ENCODE measurements around the gene FBN2.

FBN2 gene

GRCh38 chr5:128237546-128237945, 300.5 kb downstream of the FBN2 start:
- no peak for DNase-seq

DNA sequence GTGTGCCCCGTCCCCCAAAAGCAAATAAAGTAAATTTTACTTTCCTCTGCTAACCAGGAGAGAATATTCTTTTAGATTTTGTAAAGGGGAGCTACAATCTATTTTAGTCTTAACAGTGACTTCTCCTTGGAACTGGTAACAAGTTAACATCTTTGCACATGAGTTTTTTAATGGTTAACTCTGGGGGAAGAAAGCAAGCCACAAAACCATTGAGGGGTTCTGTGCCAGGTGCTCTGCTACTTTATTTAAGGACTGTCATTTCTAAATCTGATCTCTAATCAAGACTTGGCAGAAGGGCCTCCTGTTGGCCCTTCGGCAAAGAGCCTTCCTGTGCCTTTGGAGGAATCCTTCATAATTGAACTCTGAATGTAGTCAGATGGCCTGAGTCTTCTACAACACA, 301.0 kb downstream of the FBN2 start:
- no peak for DNase-seq

- DNase-seq, result no peak
Observed at GRCh38 chr5:128236334-128236733, 301.7 kb downstream of the FBN2 start.

DNA sequence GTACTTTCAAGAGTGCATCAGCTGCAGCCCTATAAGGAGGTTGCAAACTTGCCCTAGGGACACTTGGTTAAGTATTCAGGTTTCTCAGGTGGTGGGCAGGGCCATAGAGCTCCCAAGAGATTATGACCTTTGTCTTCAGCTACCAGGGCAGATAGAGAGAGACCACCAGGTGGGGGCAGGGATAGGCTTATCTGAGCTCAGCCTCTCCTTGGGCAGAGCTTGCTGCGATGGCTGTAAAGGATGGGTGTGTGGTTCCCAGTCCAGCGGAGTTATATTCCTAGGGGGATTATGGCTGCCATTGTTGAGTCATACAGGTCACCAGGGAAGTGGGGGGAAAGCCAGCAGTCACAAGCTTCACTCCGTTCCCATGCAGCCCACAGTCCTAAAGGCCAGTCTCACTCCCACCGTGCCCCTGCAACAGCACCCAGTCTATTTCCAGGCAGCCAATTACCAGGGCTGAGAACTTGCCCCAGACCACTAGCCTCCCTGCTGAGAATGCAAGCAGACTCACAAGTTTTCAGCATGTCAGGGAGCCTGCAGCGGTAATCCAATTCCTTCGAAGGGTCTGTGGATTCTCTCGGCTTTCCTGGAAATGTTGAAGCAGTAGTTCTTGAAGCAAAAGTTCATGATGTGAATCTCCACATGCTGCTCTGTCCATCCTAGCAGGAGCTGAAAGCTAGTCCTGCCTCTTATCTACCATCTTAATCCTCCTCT, 303.0 kb downstream of the FBN2 start:
- DNase-seq, result no peak

- no peak for DNase-seq
Observed at GRCh38 chr5:128228521-128228920, 309.5 kb downstream of the FBN2 start.

DNA sequence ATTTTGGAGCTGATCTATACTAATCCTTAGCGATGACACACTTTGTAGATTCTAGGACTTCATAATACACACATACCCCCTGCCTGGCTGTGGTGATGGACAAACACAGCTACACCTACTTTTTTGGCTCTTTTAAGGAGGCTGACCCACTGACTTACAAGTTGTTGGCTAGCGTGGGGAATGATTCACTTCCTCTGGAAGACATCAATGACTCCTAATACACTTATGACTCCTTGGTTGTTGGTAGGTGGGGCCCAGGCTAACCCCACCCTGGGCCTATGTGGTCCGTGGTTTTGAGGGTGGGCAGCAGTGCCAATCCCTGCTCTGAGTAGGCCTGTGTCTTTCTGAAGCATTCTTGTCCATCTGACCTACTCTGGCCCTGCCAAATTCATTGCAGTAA, 310.0 kb downstream of the FBN2 start:
- DNase-seq, result no peak

DNA sequence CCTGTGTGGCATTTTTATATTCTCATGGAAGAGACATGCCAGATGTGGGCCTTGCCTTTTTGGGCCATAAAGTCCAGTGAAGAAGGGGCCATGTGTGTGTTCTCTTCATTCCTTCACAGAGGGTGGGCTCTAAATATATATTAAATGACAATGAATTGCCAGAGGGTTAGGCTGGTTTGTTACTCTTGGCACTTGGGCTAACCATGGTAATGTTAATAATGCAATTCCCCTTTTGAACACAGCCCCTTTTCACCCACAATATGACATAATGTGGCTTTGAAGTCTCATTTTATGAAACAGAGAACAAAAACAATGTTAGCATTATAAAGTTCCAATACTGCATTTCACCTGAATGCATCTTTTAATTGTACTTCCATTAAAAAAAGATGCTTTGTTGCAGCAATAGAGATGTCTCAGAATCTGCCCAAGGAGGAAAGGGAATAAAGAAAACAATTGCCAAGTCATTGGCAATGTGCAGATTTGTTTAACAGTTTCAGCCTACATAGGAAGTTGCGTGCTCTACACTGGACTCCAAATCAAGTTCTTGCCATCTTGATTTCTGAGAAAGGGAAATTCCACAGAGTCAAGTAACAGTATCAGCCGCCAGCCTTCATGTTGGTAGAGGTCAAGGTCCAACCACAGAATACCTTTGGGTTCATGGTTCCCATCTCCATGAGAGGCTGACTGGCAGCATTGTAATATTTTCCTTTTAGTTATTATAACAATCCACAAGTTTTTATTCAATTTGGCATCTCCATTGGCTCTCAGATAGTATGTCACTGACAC, 312.6 kb downstream of the FBN2 start:
- DNase-seq, result no peak

DNA sequence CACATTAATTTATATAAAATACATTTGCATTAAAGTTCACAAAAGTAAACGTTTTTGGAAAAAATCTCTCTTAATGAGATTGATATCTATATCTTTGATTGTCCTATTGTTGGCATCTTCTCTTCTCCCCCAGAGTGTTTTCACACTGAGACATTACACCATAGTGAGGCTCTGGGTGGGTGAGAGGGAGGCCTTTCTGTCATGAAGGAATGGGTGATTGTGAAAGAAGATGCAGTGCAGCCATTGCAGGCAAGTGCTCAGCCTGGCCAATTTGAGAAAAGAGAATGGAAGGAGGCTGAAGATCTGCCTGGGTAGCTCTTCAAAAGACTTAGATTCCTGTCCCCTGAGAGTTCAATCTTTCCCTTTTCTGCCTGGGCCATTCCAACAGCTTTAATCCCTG, 313.7 kb downstream of the FBN2 start:
- no peak for DNase-seq

GRCh38 chr5:128220841-128221240, 317.2 kb downstream of the FBN2 start:
- DNase-seq, result no peak

DNA sequence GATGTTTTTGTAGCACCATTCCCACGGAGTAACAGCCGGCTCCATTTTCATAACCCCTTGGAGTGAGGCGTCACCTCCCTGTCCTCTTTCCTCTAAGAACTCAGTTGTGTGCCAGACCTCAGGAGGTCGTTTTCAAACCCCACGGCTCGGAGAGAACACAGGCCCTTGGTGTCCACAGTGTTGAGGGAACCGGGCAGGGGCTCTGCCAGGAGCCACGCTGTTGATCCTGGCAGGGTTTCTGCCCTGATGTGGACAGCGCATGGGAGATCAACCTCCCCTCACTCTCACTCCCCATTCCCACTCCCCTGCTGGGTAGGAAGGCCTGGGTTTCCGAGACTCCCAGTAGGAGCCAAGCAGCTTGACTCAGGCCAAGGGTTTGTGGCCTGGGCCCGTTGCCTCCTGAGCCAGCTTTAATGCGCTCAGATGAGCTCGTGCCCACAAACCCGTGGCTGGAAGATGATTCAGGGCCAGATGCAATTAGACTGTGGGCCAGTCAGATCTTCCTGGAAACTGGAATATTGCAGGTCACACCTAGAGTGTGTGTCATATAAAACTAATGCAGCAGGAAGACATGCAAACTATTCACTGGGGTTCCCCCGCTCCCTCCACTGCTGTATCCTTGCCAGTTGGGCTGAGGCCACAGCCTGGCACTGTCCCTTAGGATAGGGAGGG, 321.0 kb downstream of the FBN2 start:
- DNase-seq, result no peak

DNA sequence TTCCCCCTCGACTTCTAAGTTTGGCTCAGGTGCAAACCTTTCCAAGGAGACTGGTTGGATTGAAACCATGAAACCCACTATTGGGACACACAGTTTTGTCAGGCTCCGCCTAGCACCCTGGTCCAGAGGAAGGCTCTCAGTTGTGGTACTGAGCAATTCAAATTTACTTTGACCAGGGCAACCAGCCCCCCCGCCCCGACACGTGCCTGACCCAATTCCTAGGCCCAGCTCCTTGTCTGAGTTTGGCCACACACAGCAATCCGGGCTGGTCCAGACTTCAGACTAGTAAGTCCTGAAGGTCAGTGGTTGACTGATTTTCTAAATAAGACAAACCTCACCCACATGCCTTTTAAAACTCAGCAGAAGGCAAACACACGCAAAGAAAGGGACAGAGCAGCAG, 321.8 kb downstream of the FBN2 start:
- no peak for DNase-seq

GRCh38 chr5:128213833-128214232, 324.2 kb downstream of the FBN2 start:
- DNase-seq, result no peak

DNA sequence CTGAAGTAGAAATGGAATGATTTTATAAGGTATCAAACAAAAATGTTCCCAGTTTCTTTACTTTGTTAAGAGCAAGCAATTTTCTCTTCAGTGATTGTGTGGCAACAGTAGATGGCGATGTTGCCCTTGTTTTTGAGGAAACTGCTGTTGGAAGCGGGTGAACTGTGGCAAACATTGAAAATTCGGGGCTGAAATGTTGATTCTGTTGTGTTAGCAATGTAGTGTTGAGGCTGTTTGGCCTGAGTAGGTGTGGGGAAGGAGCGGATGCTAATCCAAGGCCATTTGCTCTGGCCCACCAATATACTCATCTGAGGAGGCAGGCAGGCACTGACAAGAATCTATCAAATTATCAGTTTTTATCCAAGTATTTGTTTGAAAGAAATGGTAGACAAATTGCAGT, 324.7 kb downstream of the FBN2 start:
- peak; percentile 15 for DNase-seq

DNA sequence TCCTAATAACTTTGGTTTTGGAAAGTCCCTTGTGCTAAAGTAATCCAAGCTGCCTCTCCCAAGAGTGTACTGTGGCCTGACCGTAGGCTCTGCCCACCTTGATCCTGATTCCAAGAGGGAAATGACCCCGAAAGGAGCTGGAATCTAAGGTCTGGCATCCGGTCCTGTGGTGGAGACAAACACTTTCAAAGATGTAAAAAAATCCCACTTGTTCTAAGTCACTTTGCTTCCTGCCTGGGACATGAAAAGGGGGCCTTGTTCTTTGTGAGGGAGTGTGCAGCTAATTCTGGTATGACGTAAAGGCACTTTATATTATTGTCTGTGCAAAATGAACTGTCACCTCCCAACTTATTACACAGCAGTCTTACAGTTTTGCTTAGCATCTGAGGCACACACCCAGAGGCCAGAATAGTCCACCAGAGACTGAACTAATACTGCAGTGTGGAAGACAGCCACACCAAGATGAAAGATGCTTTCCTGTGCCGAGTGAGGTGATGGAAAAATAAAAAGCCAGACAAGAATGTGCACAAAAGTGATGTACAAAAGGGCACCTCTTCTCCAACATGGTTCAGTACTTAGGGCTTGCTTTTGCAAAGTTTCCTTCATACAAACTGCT, 325.7 kb downstream of the FBN2 start:
- no peak for DNase-seq

DNA sequence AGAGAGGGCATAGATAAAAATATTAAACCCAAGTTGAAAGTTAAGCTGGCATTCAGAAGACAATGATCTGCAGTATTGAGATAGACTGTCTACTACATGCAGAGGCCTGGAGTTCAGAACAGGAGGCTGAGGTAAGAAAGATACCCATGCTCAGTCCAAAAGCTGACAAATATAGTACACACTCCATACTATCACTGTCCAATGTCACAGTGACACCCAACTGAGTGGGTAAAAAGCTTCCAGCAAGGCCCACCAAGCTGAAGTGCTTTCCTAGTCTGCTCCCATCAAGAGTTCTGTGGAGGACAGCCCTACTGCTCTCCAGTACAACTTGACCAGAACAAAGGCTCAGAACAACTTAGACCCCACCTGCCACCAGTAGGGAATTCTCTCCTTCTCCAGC, 329.6 kb downstream of the FBN2 start:
- DNase-seq, result no peak
